Measurements from ENCODE around the gene CCNH. TPM values are rescaled to one million over a fixed set of nuclear protein-coding genes. Genes with fewer than 3 reads are reported as not detected.

Gene CCNH
- total and polyA plus RNA-seq, 9 of the 15 experiments (the other 6 are each of a cell fraction or from before 2014, with no cell fraction given): 100 to 213 (median 150) TPM

DNA sequence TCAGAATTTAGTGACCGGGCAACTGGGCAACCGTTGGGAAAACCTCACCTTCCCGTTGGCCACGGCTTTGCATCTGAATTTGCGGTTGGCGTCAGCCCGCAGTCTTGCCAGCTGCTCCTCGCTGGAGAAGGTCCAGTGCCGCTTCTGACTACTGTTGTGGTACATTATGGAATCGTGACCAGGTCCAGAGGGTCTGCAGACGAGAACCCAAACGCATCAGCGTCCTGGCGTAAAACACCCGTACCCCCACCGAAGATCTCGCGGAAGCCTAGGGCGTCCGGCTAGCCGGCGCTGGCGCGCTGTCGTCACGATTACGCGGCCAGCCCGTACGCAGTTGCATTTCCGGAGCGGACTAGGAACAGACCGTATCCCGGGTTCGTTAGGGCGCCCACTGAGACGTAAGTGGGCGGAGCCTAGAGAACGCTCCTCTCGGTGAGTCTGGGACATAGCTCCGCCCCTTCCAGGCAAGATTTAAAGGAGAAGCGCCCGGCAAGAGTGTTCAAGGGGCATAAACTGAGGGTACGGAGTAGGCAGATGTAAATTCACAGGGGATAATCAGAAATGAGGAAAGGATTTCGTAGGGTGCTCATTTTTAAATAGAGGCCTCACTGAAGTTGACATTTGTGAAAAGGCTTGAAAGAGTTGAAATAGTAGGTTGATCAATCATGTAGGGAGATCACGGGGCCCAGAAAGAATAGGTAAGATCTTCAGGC, at the start of gene CCNH (continued):
- TF ChIP-seq MYC (IDR thresholded peaks at IDR 0.05; ENCODE audit: low read depth, low read length): peak; percentile 49; the same call in 1 of the 2 replicates
- TF ChIP-seq MYC (CRISPR knock-in tag; IDR thresholded peaks at IDR 0.05; ENCODE audit: borderline replicate concordance, low read depth): no peak
- TF ChIP-seq, protein P1, sequence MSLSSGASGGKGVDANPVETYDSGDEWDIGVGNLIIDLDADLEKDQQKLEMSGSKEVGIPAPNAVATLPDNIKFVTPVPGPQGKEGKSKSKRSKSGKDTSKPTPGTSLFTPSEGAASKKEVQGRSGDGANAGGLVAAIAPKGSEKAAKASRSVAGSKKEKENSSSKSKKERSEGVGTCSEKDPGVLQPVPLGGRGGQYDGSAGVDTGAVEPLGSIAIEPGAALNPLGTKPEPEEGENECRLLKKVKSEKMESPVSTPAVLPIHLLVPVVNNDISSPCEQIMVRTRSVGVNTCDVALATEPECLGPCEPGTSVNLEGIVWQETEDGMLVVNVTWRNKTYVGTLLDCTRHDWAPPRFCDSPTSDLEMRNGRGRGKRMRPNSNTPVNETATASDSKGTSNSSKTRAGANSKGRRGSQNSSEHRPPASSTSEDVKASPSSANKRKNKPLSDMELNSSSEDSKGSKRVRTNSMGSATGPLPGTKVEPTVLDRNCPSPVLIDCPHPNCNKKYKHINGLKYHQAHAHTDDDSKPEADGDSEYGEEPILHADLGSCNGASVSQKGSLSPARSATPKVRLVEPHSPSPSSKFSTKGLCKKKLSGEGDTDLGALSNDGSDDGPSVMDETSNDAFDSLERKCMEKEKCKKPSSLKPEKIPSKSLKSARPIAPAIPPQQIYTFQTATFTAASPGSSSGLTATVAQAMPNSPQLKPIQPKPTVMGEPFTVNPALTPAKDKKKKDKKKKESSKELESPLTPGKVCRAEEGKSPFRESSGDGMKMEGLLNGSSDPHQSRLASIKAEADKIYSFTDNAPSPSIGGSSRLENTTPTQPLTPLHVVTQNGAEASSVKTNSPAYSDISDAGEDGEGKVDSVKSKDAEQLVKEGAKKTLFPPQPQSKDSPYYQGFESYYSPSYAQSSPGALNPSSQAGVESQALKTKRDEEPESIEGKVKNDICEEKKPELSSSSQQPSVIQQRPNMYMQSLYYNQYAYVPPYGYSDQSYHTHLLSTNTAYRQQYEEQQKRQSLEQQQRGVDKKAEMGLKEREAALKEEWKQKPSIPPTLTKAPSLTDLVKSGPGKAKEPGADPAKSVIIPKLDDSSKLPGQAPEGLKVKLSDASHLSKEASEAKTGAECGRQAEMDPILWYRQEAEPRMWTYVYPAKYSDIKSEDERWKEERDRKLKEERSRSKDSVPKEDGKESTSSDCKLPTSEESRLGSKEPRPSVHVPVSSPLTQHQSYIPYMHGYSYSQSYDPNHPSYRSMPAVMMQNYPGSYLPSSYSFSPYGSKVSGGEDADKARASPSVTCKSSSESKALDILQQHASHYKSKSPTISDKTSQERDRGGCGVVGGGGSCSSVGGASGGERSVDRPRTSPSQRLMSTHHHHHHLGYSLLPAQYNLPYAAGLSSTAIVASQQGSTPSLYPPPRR (CRISPR knock-in tag; IDR thresholded peaks at IDR 0.05; ENCODE audit: borderline replicate concordance): no peak
- TF ChIP-seq, protein P2, sequence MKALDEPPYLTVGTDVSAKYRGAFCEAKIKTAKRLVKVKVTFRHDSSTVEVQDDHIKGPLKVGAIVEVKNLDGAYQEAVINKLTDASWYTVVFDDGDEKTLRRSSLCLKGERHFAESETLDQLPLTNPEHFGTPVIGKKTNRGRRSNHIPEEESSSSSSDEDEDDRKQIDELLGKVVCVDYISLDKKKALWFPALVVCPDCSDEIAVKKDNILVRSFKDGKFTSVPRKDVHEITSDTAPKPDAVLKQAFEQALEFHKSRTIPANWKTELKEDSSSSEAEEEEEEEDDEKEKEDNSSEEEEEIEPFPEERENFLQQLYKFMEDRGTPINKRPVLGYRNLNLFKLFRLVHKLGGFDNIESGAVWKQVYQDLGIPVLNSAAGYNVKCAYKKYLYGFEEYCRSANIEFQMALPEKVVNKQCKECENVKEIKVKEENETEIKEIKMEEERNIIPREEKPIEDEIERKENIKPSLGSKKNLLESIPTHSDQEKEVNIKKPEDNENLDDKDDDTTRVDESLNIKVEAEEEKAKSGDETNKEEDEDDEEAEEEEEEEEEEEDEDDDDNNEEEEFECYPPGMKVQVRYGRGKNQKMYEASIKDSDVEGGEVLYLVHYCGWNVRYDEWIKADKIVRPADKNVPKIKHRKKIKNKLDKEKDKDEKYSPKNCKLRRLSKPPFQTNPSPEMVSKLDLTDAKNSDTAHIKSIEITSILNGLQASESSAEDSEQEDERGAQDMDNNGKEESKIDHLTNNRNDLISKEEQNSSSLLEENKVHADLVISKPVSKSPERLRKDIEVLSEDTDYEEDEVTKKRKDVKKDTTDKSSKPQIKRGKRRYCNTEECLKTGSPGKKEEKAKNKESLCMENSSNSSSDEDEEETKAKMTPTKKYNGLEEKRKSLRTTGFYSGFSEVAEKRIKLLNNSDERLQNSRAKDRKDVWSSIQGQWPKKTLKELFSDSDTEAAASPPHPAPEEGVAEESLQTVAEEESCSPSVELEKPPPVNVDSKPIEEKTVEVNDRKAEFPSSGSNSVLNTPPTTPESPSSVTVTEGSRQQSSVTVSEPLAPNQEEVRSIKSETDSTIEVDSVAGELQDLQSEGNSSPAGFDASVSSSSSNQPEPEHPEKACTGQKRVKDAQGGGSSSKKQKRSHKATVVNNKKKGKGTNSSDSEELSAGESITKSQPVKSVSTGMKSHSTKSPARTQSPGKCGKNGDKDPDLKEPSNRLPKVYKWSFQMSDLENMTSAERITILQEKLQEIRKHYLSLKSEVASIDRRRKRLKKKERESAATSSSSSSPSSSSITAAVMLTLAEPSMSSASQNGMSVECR (CRISPR knock-in tag; IDR thresholded peaks at IDR 0.05): 0 out of 2 replicates have a peak, but pooled peaks have one; percentile 9
- no peak for TF ChIP-seq ZNF124 (CRISPR knock-in tag; IDR thresholded peaks at IDR 0.05)
- TF ChIP-seq MTA2 (IDR thresholded peaks at IDR 0.05; ENCODE audit: low read depth): no peak

Data from K562 (cell line).